DND-41 (cell line): Measurements from ENCODE around the gene CCDC78.
"Not testable (repeated sequence)": the region's sequence is repeated elsewhere in the genome, so short reads cannot be mapped to it uniquely, and the experiment has no call there.

ENCODE experiments used
- CTCF ChIP-seq: IDR thresholded peaks from 2 replicates; pipeline ENCODE4 v1.5.1; 2012; ENCODE audit warnings: borderline replicate concordance, low read length, moderate library complexity, mild to moderate bottlenecking; ENCODE audit not compliant: poor library complexity, severe bottlenecking; ENCODE audit errors: extremely low read depth
- EZH2 ChIP-seq: IDR thresholded peaks from 3 replicates; pipeline ENCODE4 v1.6.1; 2012; ENCODE audit warnings: borderline replicate concordance, low read depth, mild to moderate bottlenecking, moderate library complexity, low read length, inconsistent platforms; ENCODE audit not compliant: severe bottlenecking

- TF ChIP-seq CTCF, EZH2: not testable (repeated sequence)
Measured at GRCh38 chr16:742894-743293, 16.7 kb upstream of the CCDC78 start.
